Measurements from ENCODE around the gene ZNF592. TPM values are rescaled to one million over a fixed set of nuclear protein-coding genes. Genes with fewer than 3 reads are reported as not detected.

The ZNF592 gene
- total and polyA plus RNA-seq, 9 of the 15 experiments (the other 6 are each of a cell fraction or from before 2014, with no cell fraction given), result 0.88 to 23.8 (median 7.4) TPM

DNA sequence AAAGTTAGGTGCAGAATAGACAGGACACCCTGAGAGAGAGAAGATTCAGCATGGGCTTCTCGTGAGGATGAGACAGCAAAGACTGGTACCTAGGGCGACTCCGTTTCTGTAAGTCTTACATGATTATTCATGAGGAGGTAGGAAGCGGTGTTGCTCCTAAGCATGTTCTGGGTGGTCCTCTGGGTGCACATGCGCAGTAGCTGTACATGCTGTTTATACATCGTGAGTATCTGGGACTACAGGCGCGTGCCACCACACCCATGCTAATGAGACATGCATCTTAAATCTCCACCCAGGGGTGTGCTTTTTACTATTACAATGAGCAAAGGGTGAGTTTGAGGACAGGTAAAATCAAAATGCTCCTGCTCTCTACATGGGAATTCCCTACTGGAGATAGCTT, 81.0 kb downstream of the ZNF592 start:
- Histone ChIP-seq H3K27me3 (ENCODE audit: control insufficient read depth in 2 of 2, insufficient read depth in 2 of 2, low read length in 2 of 2) (no peaks in the 10 kb centered on the region), H3K79me2 (ENCODE audit: control insufficient read depth, insufficient read depth, low read length) (no peaks in the 10 kb centered on the region), H3K4me1 (replicated peaks in 1 of 2; ENCODE audit: control insufficient read depth in 2 of 2, insufficient read depth in 2 of 2, low read length in 2 of 2) (peaks cover 10 to 27% of the 10 kb centered on the region in 2 experiments; a peak in 3 of 5 replicates), H3K9ac (ENCODE audit: insufficient read depth in 1 of 2, low read depth in 2 of 2, low read length in 2 of 2) (no peak overlapping the region), H3K9me3 (replicated peaks; ENCODE audit: control insufficient read depth, insufficient read depth, low read depth, low read length) (no peaks in the 10 kb centered on the region), H3K27ac (ENCODE audit: extremely low read depth, low read depth, low read length) (no peak overlapping the region), H3K36me3 (ENCODE audit: control insufficient read depth, insufficient read depth, low read length) (no peaks in the 10 kb centered on the region), H3K4me3 (no peak overlapping the region), H3K9me1 (ENCODE audit: control insufficient read depth, insufficient read depth, low read length) (no peaks in the 10 kb centered on the region), H4K20me1 (replicated peaks; ENCODE audit: control insufficient read depth, insufficient read depth, low read length) (no peaks in the 10 kb centered on the region), H3K4me2 (ENCODE audit: insufficient read depth, low read length) (peak overlapping the region; percentile 47; the same call in 1 of the 2 replicates), H2AFZ (ENCODE audit: low read depth, low read length) (peak overlapping the region; percentile 58)
- in situ Hi-C loops (cut with MboI) (no loop called here), intact Hi-C loops (cut with micrococcal nuclease) (loop anchor here (10.0 kb wide), 1 partner anchor 185 kb away; no protein-coding TSS in a partner anchor)
- WGBS (ENCODE audit: insufficient coverage, low coverage, missing lambda C conversion rate), result 3% methylated on average over 8 of the region's 8 CpGs
- DNase-seq (ENCODE audit: extremely low read depth in 1 of 4, low spot score in 3 of 4), result peak; percentile 43 to 77 (median 63)
- ChIA-PET POLR2A (interaction anchor here (0.9 kb wide), 1 partner anchor 11 kb away, joined by 3 read pairs; no protein-coding TSS in a partner anchor), CTCF (ENCODE audit: low intra/inter-chr PET ratio) (no interaction called here)
- peak; percentile 80 for FAIRE-seq
- peak; percentile 73 for ATAC-seq
- no TSS peak for BruUV-seq (replicated peaks)
- TF ChIP-seq, protein P1, sequence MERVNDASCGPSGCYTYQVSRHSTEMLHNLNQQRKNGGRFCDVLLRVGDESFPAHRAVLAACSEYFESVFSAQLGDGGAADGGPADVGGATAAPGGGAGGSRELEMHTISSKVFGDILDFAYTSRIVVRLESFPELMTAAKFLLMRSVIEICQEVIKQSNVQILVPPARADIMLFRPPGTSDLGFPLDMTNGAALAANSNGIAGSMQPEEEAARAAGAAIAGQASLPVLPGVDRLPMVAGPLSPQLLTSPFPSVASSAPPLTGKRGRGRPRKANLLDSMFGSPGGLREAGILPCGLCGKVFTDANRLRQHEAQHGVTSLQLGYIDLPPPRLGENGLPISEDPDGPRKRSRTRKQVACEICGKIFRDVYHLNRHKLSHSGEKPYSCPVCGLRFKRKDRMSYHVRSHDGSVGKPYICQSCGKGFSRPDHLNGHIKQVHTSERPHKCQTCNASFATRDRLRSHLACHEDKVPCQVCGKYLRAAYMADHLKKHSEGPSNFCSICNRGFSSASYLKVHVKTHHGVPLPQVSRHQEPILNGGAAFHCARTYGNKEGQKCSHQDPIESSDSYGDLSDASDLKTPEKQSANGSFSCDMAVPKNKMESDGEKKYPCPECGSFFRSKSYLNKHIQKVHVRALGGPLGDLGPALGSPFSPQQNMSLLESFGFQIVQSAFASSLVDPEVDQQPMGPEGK (CRISPR knock-in tag; IDR thresholded peaks at IDR 0.05; ENCODE audit: borderline replicate concordance), result no peak
- TF ChIP-seq BMI1 (IDR thresholded peaks at IDR 0.05; ENCODE audit: low read length) (no peak), ZNF143 (CRISPR knock-in tag; IDR thresholded peaks at IDR 0.05) (no peak), ZNF239 (CRISPR knock-in tag; IDR thresholded peaks at IDR 0.05) (no peak), MCM5 (IDR thresholded peaks at IDR 0.05; ENCODE audit: low read depth) (no peak), CTBP1 (IDR thresholded peaks at IDR 0.05; ENCODE audit: borderline replicate concordance) (peak; percentile 21; the same call in 1 of the 2 replicates), RNF2 (IDR thresholded peaks at IDR 0.05) (no peak), L3MBTL2 (IDR thresholded peaks at IDR 0.05) (peak; percentile 37; the same call in 1 of the 2 replicates), RFX1 (IDR thresholded peaks at IDR 0.05) (peak; percentile 4; the same call in 1 of the 2 replicates), MEF2A (IDR thresholded peaks at IDR 0.05; ENCODE audit: control insufficient read depth, low read depth, low read length) (no peak), MIER1 (IDR thresholded peaks at IDR 0.05; ENCODE audit: low read depth) (no peak)
- TF ChIP-seq, protein P2, sequence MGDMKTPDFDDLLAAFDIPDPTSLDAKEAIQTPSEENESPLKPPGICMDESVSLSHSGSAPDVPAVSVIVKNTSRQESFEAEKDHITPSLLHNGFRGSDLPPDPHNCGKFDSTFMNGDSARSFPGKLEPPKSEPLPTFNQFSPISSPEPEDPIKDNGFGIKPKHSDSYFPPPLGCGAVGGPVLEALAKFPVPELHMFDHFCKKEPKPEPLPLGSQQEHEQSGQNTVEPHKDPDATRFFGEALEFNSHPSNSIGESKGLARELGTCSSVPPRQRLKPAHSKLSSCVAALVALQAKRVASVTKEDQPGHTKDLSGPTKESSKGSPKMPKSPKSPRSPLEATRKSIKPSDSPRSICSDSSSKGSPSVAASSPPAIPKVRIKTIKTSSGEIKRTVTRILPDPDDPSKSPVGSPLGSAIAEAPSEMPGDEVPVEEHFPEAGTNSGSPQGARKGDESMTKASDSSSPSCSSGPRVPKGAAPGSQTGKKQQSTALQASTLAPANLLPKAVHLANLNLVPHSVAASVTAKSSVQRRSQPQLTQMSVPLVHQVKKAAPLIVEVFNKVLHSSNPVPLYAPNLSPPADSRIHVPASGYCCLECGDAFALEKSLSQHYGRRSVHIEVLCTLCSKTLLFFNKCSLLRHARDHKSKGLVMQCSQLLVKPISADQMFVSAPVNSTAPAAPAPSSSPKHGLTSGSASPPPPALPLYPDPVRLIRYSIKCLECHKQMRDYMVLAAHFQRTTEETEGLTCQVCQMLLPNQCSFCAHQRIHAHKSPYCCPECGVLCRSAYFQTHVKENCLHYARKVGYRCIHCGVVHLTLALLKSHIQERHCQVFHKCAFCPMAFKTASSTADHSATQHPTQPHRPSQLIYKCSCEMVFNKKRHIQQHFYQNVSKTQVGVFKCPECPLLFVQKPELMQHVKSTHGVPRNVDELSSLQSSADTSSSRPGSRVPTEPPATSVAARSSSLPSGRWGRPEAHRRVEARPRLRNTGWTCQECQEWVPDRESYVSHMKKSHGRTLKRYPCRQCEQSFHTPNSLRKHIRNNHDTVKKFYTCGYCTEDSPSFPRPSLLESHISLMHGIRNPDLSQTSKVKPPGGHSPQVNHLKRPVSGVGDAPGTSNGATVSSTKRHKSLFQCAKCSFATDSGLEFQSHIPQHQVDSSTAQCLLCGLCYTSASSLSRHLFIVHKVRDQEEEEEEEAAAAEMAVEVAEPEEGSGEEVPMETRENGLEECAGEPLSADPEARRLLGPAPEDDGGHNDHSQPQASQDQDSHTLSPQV (IDR thresholded peaks at IDR 0.05), result no peak
- TF ChIP-seq, protein P3, sequence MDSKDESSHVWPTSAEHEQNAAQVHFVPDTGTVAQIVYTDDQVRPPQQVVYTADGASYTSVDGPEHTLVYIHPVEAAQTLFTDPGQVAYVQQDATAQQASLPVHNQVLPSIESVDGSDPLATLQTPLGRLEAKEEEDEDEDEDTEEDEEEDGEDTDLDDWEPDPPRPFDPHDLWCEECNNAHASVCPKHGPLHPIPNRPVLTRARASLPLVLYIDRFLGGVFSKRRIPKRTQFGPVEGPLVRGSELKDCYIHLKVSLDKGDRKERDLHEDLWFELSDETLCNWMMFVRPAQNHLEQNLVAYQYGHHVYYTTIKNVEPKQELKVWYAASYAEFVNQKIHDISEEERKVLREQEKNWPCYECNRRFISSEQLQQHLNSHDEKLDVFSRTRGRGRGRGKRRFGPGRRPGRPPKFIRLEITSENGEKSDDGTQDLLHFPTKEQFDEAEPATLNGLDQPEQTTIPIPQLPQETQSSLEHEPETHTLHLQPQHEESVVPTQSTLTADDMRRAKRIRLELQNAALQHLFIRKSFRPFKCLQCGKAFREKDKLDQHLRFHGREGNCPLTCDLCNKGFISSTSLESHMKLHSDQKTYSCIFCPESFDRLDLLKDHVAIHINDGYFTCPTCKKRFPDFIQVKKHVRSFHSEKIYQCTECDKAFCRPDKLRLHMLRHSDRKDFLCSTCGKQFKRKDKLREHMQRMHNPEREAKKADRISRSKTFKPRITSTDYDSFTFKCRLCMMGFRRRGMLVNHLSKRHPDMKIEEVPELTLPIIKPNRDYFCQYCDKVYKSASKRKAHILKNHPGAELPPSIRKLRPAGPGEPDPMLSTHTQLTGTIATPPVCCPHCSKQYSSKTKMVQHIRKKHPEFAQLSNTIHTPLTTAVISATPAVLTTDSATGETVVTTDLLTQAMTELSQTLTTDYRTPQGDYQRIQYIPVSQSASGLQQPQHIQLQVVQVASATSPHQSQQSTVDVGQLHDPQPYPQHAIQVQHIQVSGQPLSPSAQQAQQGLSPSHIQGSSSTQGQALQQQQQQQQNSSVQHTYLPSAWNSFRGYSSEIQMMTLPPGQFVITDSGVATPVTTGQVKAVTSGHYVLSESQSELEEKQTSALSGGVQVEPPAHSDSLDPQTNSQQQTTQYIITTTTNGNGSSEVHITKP (IDR thresholded peaks at IDR 0.05; ENCODE audit: partially characterized antibody), result peak; percentile 17

Measured in K562 (cell line).